ENCODE results near the gene ST6GALNAC6. TPM values are rescaled to one million over a fixed set of nuclear protein-coding genes. Genes with fewer than 3 reads are reported as not detected.

Gene ST6GALNAC6
- total RNA-seq, 4 donors from 2014 or later = 50.5 to 72.9 (median 65.6) TPM

GRCh38 chr9:127892831-127893230, 6.6 kb downstream of the ST6GALNAC6 start:
- no peak overlapping the region for H3K4me3 ChIP-seq (ENCODE audit: low read depth, poor library complexity, severe bottlenecking)
- WGBS, 2 donors = 95 to 97% methylated on average over 6 of the region's 6 CpGs
- no peak for DNase-seq (ENCODE audit: low spot score in 2 of 2)
- intact Hi-C loops (cut with DNase I; ENCODE audit: low total_unique reads) = no loop called here
- TF ChIP-seq CTCF (IDR thresholded peaks at IDR 0.05) = no peak
- TF ChIP-seq POLR2A (IDR thresholded peaks at IDR 0.05) = no peak

- DNase-seq (ENCODE audit: low spot score in 2 of 2) = no peak
- no peak overlapping the region for H3K4me3 ChIP-seq (ENCODE audit: low read depth, poor library complexity, severe bottlenecking)
- WGBS, 2 donors = 92 to 94% methylated on average over 3 of the region's 3 CpGs
- intact Hi-C loops (cut with DNase I; ENCODE audit: low total_unique reads) = no loop called here
- TF ChIP-seq CTCF (IDR thresholded peaks at IDR 0.05) = no peak
- no peak for TF ChIP-seq POLR2A (IDR thresholded peaks at IDR 0.05)
Observed at GRCh38 chr9:127890053-127890452, 9.3 kb downstream of the ST6GALNAC6 start.

GRCh38 chr9:127887792-127888191, 11.6 kb downstream of the ST6GALNAC6 start:
- TF ChIP-seq CTCF (IDR thresholded peaks at IDR 0.05) = no peak
- no peak for TF ChIP-seq POLR2A (IDR thresholded peaks at IDR 0.05)
- intact Hi-C loops (cut with DNase I; ENCODE audit: low total_unique reads) = no loop called here
- no peak overlapping the region for H3K4me3 ChIP-seq (ENCODE audit: low read depth, poor library complexity, severe bottlenecking)
- DNase-seq (ENCODE audit: low spot score in 2 of 2) = no peak
- 88 to 90% methylated on average over 2 of the region's 2 CpGs for WGBS, 2 donors

- WGBS, 2 donors = 91 to 95% methylated on average over 16 to 18 of the region's 18 CpGs
- DNase-seq (ENCODE audit: low spot score in 2 of 2) = no peak
- H3K4me3 ChIP-seq (ENCODE audit: low read depth, poor library complexity, severe bottlenecking) = no peak overlapping the region
- intact Hi-C loops (cut with DNase I; ENCODE audit: low total_unique reads) = no loop called here
- TF ChIP-seq POLR2A (IDR thresholded peaks at IDR 0.05) (no peak), CTCF (IDR thresholded peaks at IDR 0.05) (no peak)
Observed at GRCh38 chr9:127886401-127886972, 12.9 kb downstream of the ST6GALNAC6 start.

- intact Hi-C loops (cut with DNase I; ENCODE audit: low total_unique reads) = no loop called here
- no peak for TF ChIP-seq CTCF (IDR thresholded peaks at IDR 0.05)
- TF ChIP-seq POLR2A (IDR thresholded peaks at IDR 0.05) = no peak
- DNase-seq (ENCODE audit: low spot score in 2 of 2) = no peak
- WGBS, 2 donors = 80 to 82% methylated on average over 13 of the region's 13 CpGs
- H3K4me3 ChIP-seq (ENCODE audit: low read depth, poor library complexity, severe bottlenecking) = no peak overlapping the region
Observed at GRCh38 chr9:127885508-127886281, 13.7 kb downstream of the ST6GALNAC6 start.

Data from lower leg skin (tissue), 4 donors.